SW 1271 (cell line): ENCODE measurements around the gene C22orf23.

Experiments
- DNase-seq, 2 experiments: peaks; one replicate each; lab custom pipeline; 2025; lab: John Stamatoyannopoulos, UW

Gene C22orf23

GRCh38 chr22:37925767-37926166, 27.6 kb downstream of the C22orf23 start:
- no peak for DNase-seq

GRCh38 chr22:37925330-37925729, 28.1 kb downstream of the C22orf23 start:
- DNase-seq, result no peak

GRCh38 chr22:37924386-37925065, 28.9 kb downstream of the C22orf23 start:
- no peak for DNase-seq

- DNase-seq, result no peak
These were observed 29.5 kb downstream of the C22orf23 start for GRCh38 chr22:37923927-37924326.

GRCh38 chr22:37922191-37922590, 31.2 kb downstream of the C22orf23 start:
- DNase-seq, result no peak

GRCh38 chr22:37920126-37920525, 33.3 kb downstream of the C22orf23 start:
- no peak for DNase-seq

- DNase-seq, result no peak
These were observed 34.7 kb downstream of the C22orf23 start for GRCh38 chr22:37918580-37919270.

- no peak for DNase-seq
These were observed 35.4 kb downstream of the C22orf23 start for GRCh38 chr22:37917874-37918548.

GRCh38 chr22:37916311-37916710, 37.1 kb downstream of the C22orf23 start:
- DNase-seq, result no peak

GRCh38 chr22:37913233-37913721, 40.1 kb downstream of the C22orf23 start:
- no peak for DNase-seq

- DNase-seq, result no peak
These were observed 41.2 kb downstream of the C22orf23 start for GRCh38 chr22:37912171-37912570.

- no peak for DNase-seq
These were observed 41.7 kb downstream of the C22orf23 start for GRCh38 chr22:37911697-37912096.

- DNase-seq, result no peak
These were observed 42.3 kb downstream of the C22orf23 start for GRCh38 chr22:37910890-37911672.

GRCh38 chr22:37909766-37910165, 43.6 kb downstream of the C22orf23 start:
- no peak for DNase-seq

- DNase-seq, result no peak
These were observed 46.1 kb downstream of the C22orf23 start for GRCh38 chr22:37907036-37907954.

- peak in 1 of 2 experiments; percentile 5 for DNase-seq
These were observed 46.9 kb downstream of the C22orf23 start for GRCh38 chr22:37906364-37907008.

GRCh38 chr22:37905534-37906363, 47.7 kb downstream of the C22orf23 start, which contains the start of gene MICALL1:
TSS of gene MICALL1 (plus strand) at chr22:37906297. CDS start at chr22:37906423, 126 bp downstream.
- peak in 1 of 2 experiments; percentile 33 for DNase-seq

GRCh38 chr22:37904572-37905533, 48.5 kb downstream of the C22orf23 start:
- DNase-seq, result peak in 1 of 2 experiments; percentile 29
